ENCODE results near the gene ERP27. TPM values are rescaled to one million over a fixed set of nuclear protein-coding genes. Genes with fewer than 3 reads are reported as not detected.
A peak's percentile ranks its signal among the peaks of the same experiment; 100 is the strongest.

The ERP27 gene
- total and polyA plus RNA-seq, 2 of the 8 experiments (the other 6 are each of a cell fraction or from before 2014, with no cell fraction given), result not detected

- Histone ChIP-seq H2BK15ac (ENCODE audit: low read length) (no peak within 1 kb of the TSS), H3K4me1 (replicated peaks in 1 of 4; ENCODE audit: control insufficient read depth in 3 of 4, insufficient read depth in 4 of 4, low read length in 3 of 4) (no peaks in the 10 kb centered on the region), H4K8ac (ENCODE audit: extremely low read depth, insufficient read depth, low read length) (no peak within 1 kb of the TSS), H3K14ac (ENCODE audit: insufficient read length) (no peak within 1 kb of the TSS), H4K91ac (replicated peaks; ENCODE audit: insufficient read length, low read length) (no peak within 1 kb of the TSS), H2AFZ (ENCODE audit: low read length) (no peak within 1 kb of the TSS), H3K4ac (replicated peaks; ENCODE audit: insufficient read length, low read depth, low read length) (no peak within 1 kb of the TSS), H3K27ac (ENCODE audit: low read depth, low read length) (no peak within 1 kb of the TSS), H2AK5ac (ENCODE audit: low read depth, low read length) (no peak within 1 kb of the TSS), H3K23me2 (ENCODE audit: low read depth, low read length) (no peaks in the 10 kb centered on the region), H3K23ac (ENCODE audit: insufficient read length) (no peak within 1 kb of the TSS), H3K79me1 (ENCODE audit: low read depth, low read length) (no peaks in the 10 kb centered on the region), H3K79me2 (ENCODE audit: control insufficient read depth in 1 of 2, insufficient read depth in 2 of 2, low read length in 2 of 2) (no peaks in the 10 kb centered on the region), H3K4me2 (ENCODE audit: insufficient read depth in 1 of 2, low read depth in 2 of 2, low read length in 2 of 2) (no peak within 1 kb of the TSS), H3K9ac (replicated peaks in 1 of 4; ENCODE audit: extremely low read depth in 1 of 4, low read depth in 3 of 4, low read length in 3 of 4) (peak within 1 kb of the TSS in 1 of 4 experiments; percentile 34; a peak in 1 of 7 replicates), H3K56ac (replicated peaks; ENCODE audit: insufficient read length, low read depth, low read length) (no peak within 1 kb of the TSS), H3K36me3 (ENCODE audit: control insufficient read depth in 2 of 4, insufficient read depth in 4 of 4, low read length in 3 of 4) (no peaks in the 10 kb centered on the region), H3K9me3 (ENCODE audit: insufficient read depth in 2 of 2, low read depth in 1 of 2, low read length in 1 of 2) (no peaks in the 10 kb centered on the region), H4K5ac (ENCODE audit: insufficient read length, low read depth, low read length) (no peak within 1 kb of the TSS), H3K18ac (ENCODE audit: extremely low read depth, low read length) (no peak within 1 kb of the TSS), H2BK5ac (ENCODE audit: low read depth, low read length) (no peak within 1 kb of the TSS), H3K27me3 (replicated peaks in 1 of 4; ENCODE audit: control insufficient read depth in 3 of 4, extremely low read depth in 1 of 4, insufficient read depth in 3 of 4, low read length in 3 of 4) (no peaks in the 10 kb centered on the region), H3K4me3 (ENCODE audit: extremely low read depth in 1 of 4, insufficient read depth in 2 of 4, low read depth in 3 of 4, low read length in 4 of 4) (no peak within 1 kb of the TSS), H2BK12ac (ENCODE audit: low read depth, low read length) (no peak within 1 kb of the TSS), H2BK20ac (ENCODE audit: low read length) (no peak within 1 kb of the TSS; the same call in 1 of the 2 replicates), H2BK120ac (replicated peaks; ENCODE audit: low read depth, low read length) (no peak within 1 kb of the TSS), H4K20me1 (replicated peaks in 1 of 2; ENCODE audit: control insufficient read depth in 1 of 2, insufficient read depth in 2 of 2, low read length in 2 of 2) (no peaks in the 10 kb centered on the region)
- POLR2A ChIA-PET (ENCODE audit: partially characterized antibody), result no interaction called here
- CTCF ChIA-PET (ENCODE audit: partially characterized antibody), result no interaction called here
- no peak for DNase-seq (ENCODE audit: low read depth in 1 of 2, low spot score in 2 of 2)
- WGBS, 2 experiments (ENCODE audit: extremely low coverage in 1 of 2, insufficient coverage in 1 of 2, insufficient read length in 1 of 2, insufficient replicate concordance in 2 of 2, low coverage in 1 of 2, low lambda C conversion rate in 2 of 2, missing lambda C conversion rate in 1 of 2), result 87% methylated on average over 6 of the region's 6 CpGs; no CpG with 5 or more reads in 1 of the 2 experiments
- FAIRE-seq, result no peak
- no peak for TF ChIP-seq POLR2AphosphoS5 (IDR thresholded peaks at IDR 0.05; ENCODE audit: low read depth, low read length)
- no peak for TF ChIP-seq CEBPB (IDR thresholded peaks at IDR 0.05; ENCODE audit: low read depth, low read length)
- no peak for TF ChIP-seq SUZ12 (IDR thresholded peaks at IDR 0.05; ENCODE audit: low read length)
- TF ChIP-seq POU5F1 (IDR thresholded peaks at IDR 0.05; ENCODE audit: low read depth, low read length), result no peak
- TF ChIP-seq RXRA (IDR thresholded peaks at IDR 0.05; ENCODE audit: insufficient read depth, low read depth, low read length), result no peak
- TF ChIP-seq POLR2A (IDR thresholded peaks at IDR 0.05; ENCODE audit: control extremely low read depth in 1 of 2, low read depth in 2 of 2, low read length in 2 of 2), result no peak
- TF ChIP-seq EGR1 (IDR thresholded peaks at IDR 0.05; ENCODE audit: borderline replicate concordance, low read depth, low read length), result no peak
- TF ChIP-seq RNF2 (IDR thresholded peaks at IDR 0.05; ENCODE audit: borderline replicate concordance, low read depth, low read length, missing control alignments, poor library complexity, severe bottlenecking), result no peak
- TF ChIP-seq, protein P1, sequence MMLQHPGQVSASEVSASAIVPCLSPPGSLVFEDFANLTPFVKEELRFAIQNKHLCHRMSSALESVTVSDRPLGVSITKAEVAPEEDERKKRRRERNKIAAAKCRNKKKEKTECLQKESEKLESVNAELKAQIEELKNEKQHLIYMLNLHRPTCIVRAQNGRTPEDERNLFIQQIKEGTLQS (IDR thresholded peaks at IDR 0.05; ENCODE audit: insufficient read depth, low read depth, low read length), result no peak
- no peak for TF ChIP-seq JUN (IDR thresholded peaks at IDR 0.05; ENCODE audit: low read depth, low read length)
- TF ChIP-seq NANOG (IDR thresholded peaks at IDR 0.05; ENCODE audit: insufficient read depth, low read depth, low read length, poor library complexity, severe bottlenecking), result no peak
- TF ChIP-seq RFX5 (IDR thresholded peaks at IDR 0.05; ENCODE audit: borderline replicate concordance, low read depth, low read length), result no peak
- no peak for TF ChIP-seq NRF1 (IDR thresholded peaks at IDR 0.05; ENCODE audit: low read depth, low read length)
- no peak for TF ChIP-seq CREB1 (IDR thresholded peaks at IDR 0.05)
- no peak for TF ChIP-seq FOSL1 (IDR thresholded peaks at IDR 0.05; ENCODE audit: insufficient read depth, low read depth, low read length)
These were observed 52.6 kb downstream of the ERP27 start, which contains the start of gene MGP for GRCh38 chr12:14885718-14886221. Gene MGP, minus strand, starts transcription at chr12:14885854. Its CDS starts 63 bp downstream, at chr12:14885791.

Data from H1 (cell line).